Neural cell (in vitro differentiated cells): ENCODE results near the gene CMTM8.

Experiments used
- EZH2 ChIP-seq: fragments of 200-600, 300-800 bp; shearing (Covaris generic), sonication (generic); IDR thresholded peaks from 2 replicates; pipeline ENCODE4 v1.6.1; 2014; ENCODE audit warnings: antibody characterized with exemption, low read length, borderline replicate concordance, mild to moderate bottlenecking; ENCODE audit not compliant: insufficient read depth, poor library complexity, severe bottlenecking
- RAD21 ChIP-seq: fragments of 450-650 bp; conservative IDR thresholded peaks from 2 replicates; pipeline ENCODE4 v1.6.1; 2014; ENCODE audit warnings: antibody characterized with exemption, mild to moderate bottlenecking, moderate library complexity
- SMC3 ChIP-seq: fragments of 450-650 bp; conservative IDR thresholded peaks from 2 replicates; pipeline ENCODE4 v1.6.1; 2014; ENCODE audit warnings: antibody characterized with exemption, mild to moderate bottlenecking, moderate library complexity; ENCODE audit not compliant: poor library complexity
- TF ChIP-seq, protein P1 (sequence below): fragments of 450-650 bp; IDR thresholded peaks from 2 replicates; pipeline ENCODE4 v1.5.1; 2014; ENCODE audit warnings: antibody characterized with exemption, mild to moderate bottlenecking, moderate library complexity; ENCODE audit not compliant: poor library complexity, severe bottlenecking
- TF ChIP-seq, protein P2 (sequence below): IDR thresholded peaks from 2 replicates; pipeline ENCODE4 v1.6.1; 2012; ENCODE audit warnings: borderline replicate concordance

DNA sequence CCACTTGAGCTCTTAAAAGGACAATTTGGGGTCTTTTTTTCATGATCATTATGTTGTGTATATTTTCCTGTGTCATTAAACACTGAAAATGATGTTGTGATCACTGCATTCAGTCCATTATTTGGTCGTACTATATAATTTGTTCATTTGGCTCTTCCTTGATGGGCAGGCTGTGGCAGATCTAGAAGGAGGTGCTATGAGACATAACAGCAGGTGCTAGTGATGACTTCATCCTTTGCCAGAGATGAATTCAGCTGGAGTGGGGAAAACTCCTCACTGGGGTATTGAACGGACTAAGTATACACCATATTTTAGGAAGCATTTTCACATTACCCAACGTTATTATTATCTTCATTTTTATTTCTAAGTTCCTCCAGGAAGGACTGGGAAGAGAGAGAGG, 165.2 kb downstream of the CMTM8 start:
- TF ChIP-seq EZH2 (no peak), SMC3 (no peak), RAD21 (no peak)
- TF ChIP-seq, protein P1, sequence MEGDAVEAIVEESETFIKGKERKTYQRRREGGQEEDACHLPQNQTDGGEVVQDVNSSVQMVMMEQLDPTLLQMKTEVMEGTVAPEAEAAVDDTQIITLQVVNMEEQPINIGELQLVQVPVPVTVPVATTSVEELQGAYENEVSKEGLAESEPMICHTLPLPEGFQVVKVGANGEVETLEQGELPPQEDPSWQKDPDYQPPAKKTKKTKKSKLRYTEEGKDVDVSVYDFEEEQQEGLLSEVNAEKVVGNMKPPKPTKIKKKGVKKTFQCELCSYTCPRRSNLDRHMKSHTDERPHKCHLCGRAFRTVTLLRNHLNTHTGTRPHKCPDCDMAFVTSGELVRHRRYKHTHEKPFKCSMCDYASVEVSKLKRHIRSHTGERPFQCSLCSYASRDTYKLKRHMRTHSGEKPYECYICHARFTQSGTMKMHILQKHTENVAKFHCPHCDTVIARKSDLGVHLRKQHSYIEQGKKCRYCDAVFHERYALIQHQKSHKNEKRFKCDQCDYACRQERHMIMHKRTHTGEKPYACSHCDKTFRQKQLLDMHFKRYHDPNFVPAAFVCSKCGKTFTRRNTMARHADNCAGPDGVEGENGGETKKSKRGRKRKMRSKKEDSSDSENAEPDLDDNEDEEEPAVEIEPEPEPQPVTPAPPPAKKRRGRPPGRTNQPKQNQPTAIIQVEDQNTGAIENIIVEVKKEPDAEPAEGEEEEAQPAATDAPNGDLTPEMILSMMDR, result no peak
- TF ChIP-seq, protein P2, sequence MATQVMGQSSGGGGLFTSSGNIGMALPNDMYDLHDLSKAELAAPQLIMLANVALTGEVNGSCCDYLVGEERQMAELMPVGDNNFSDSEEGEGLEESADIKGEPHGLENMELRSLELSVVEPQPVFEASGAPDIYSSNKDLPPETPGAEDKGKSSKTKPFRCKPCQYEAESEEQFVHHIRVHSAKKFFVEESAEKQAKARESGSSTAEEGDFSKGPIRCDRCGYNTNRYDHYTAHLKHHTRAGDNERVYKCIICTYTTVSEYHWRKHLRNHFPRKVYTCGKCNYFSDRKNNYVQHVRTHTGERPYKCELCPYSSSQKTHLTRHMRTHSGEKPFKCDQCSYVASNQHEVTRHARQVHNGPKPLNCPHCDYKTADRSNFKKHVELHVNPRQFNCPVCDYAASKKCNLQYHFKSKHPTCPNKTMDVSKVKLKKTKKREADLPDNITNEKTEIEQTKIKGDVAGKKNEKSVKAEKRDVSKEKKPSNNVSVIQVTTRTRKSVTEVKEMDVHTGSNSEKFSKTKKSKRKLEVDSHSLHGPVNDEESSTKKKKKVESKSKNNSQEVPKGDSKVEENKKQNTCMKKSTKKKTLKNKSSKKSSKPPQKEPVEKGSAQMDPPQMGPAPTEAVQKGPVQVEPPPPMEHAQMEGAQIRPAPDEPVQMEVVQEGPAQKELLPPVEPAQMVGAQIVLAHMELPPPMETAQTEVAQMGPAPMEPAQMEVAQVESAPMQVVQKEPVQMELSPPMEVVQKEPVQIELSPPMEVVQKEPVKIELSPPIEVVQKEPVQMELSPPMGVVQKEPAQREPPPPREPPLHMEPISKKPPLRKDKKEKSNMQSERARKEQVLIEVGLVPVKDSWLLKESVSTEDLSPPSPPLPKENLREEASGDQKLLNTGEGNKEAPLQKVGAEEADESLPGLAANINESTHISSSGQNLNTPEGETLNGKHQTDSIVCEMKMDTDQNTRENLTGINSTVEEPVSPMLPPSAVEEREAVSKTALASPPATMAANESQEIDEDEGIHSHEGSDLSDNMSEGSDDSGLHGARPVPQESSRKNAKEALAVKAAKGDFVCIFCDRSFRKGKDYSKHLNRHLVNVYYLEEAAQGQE, result no peak
